HG03280 (cell line): ENCODE data around the gene LRRC4C.

Source experiments
- ATAC-seq: cut with Tn5 transposase; IDR thresholded peaks from one replicate; pipeline ENCODE4 v1.9.1; 2021; ENCODE audit warnings: mild to moderate bottlenecking, moderate library complexity; ENCODE audit not compliant: unreplicated experiment

The LRRC4C gene

GRCh38 chr11:40397141-40397540, 1062.3 kb downstream of the LRRC4C start:
- ATAC-seq = no peak

- no peak for ATAC-seq
Observed at GRCh38 chr11:40393511-40393910, 1065.9 kb downstream of the LRRC4C start.

GRCh38 chr11:40391679-40392078, 1067.8 kb downstream of the LRRC4C start:
- no peak for ATAC-seq

GRCh38 chr11:40388097-40388818, 1071.2 kb downstream of the LRRC4C start:
- ATAC-seq = no peak

- ATAC-seq = no peak
Observed at GRCh38 chr11:40387240-40387980, 1072.0 kb downstream of the LRRC4C start.

GRCh38 chr11:40384991-40385390, 1074.5 kb downstream of the LRRC4C start:
- ATAC-seq = no peak

GRCh38 chr11:40381481-40381880, 1078.0 kb downstream of the LRRC4C start:
- no peak for ATAC-seq

GRCh38 chr11:40380835-40381234, 1078.6 kb downstream of the LRRC4C start:
- ATAC-seq = no peak

- no peak for ATAC-seq
Observed at GRCh38 chr11:40376331-40376730, 1083.1 kb downstream of the LRRC4C start.

GRCh38 chr11:40370821-40371616, 1088.4 kb downstream of the LRRC4C start:
- ATAC-seq = no peak

- ATAC-seq = no peak
Observed at GRCh38 chr11:40360206-40360798, 1099.2 kb downstream of the LRRC4C start.

- no peak for ATAC-seq
Observed at GRCh38 chr11:40354121-40354520, 1105.3 kb downstream of the LRRC4C start.

GRCh38 chr11:40340911-40341310, 1118.5 kb downstream of the LRRC4C start:
- no peak for ATAC-seq

- no peak for ATAC-seq
Observed at GRCh38 chr11:40338739-40339138, 1120.7 kb downstream of the LRRC4C start.

GRCh38 chr11:40338062-40338461, 1121.4 kb downstream of the LRRC4C start:
- ATAC-seq = no peak

GRCh38 chr11:40337118-40337517, 1122.3 kb downstream of the LRRC4C start:
- ATAC-seq = no peak

GRCh38 chr11:40328890-40329614, 1130.4 kb downstream of the LRRC4C start:
- no peak for ATAC-seq

- ATAC-seq = no peak
Observed at GRCh38 chr11:40323241-40323640, 1136.2 kb downstream of the LRRC4C start.

- no peak for ATAC-seq
Observed at GRCh38 chr11:40321537-40321936, 1137.9 kb downstream of the LRRC4C start.

- ATAC-seq = no peak
Observed at GRCh38 chr11:40316171-40316570, 1143.3 kb downstream of the LRRC4C start.

- no peak for ATAC-seq
Observed at GRCh38 chr11:40315122-40315521, 1144.3 kb downstream of the LRRC4C start.
